GM18907 (cell line): ENCODE results near the gene TENM4.

ENCODE experiments used
- ATAC-seq: cut with Tn5 transposase; IDR thresholded peaks from one replicate; pipeline ENCODE4 v1.9.1; 2021; ENCODE audit warnings: mild to moderate bottlenecking, moderate library complexity; ENCODE audit not compliant: unreplicated experiment

TENM4 gene

DNA sequence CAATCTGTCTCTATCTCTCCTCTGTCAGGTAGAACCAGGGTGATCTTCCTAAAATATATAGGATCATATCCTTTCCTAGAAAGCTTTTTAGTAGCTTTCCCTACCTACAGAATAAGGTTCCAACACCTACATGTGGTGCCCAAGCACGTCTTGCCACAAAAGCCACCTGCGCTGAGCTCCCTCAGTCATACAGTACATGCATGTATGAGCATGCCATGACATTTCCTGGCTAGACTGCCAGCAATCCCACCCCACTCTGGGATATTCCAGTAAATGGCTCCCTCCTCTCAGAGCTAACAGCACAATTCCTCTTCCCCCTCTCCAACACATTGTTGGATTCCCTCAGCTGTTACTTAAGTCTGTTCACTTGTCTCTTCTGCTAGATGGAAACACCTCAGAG lies 398.0 kb downstream of the TENM4 start:
- ATAC-seq, result no peak

GRCh38 chr11:79040348-79040747 lies 400.5 kb downstream of the TENM4 start:
- no peak for ATAC-seq

- no peak for ATAC-seq
Observed at GRCh38 chr11:79039122-79039521, 401.7 kb downstream of the TENM4 start.

DNA sequence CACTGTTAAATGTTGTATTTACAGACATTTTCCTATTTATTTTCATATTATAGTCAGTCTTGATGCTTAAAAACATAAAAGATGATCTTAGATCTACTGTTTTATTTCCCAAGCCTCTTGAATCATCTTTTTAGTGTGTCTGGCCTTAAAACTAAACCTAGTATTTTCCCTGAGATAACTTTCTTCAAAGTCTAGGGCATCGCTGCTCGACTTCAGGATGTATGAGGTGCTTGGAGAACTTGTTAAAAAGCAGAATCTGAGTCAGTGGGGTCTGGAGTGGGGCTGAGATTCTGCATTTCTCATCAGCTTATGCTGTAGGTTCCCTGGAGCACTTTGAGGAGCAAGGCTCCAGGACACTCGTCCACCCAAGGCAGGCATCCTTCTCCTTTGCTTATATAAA lies 404.9 kb downstream of the TENM4 start:
- no peak for ATAC-seq

DNA sequence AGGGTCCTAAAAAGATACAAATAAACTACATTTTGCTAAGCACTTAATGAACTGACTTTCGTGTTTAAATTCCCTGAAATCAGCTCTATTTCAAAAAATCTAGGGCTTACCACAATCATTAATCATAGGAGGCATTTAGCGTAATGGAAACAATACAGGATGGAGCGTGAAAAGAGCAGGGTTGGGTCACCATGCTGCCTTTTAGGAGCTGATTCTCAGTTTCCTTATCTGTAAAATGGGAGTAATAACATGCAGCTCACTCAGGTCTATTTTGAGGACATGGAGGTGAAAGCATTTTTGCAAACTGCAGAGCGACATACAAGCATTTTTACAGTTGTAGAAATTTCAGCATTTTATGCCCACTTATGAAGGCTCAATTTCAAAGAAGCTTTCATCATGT lies 407.0 kb downstream of the TENM4 start:
- ATAC-seq, result no peak

DNA sequence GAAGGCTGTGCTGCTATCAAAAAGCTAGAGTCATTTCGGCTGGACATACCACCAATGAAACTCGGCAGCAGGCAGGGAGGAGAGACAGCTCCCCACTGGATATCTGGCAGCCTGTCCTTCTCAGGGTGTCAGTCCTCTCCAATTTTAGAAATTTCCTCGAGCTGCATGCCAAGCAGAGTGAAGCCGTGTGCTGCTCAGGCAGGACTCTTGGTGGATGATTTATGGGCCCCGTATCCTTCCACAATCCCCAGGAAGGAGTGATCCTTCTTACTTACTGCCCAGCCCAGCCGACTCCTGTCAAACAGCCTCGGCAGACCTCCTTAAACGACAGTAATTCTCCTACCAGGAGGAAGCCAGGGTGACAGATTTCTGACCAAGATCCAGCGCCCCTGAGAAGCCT lies 410.4 kb downstream of the TENM4 start:
- no peak for ATAC-seq

DNA sequence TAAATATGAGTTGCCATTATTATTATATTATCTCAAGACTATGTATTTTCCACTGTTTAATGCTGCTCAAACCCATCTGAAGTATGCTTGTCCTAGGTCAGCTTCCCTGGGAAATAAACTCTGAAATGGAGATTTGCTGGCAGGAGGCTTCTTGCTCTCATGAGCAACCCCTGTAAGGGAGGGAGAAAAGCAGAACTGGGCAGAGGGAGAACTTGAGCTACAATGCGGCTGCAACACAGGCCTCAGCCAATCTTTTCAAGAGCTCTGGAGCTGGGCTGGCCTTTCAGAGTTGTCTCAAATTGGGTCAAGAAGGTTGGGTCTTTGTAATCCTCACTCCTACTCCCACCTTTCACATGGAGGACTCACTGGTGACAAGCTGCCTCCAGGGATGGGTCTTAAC lies 412.6 kb downstream of the TENM4 start:
- ATAC-seq, result no peak

DNA sequence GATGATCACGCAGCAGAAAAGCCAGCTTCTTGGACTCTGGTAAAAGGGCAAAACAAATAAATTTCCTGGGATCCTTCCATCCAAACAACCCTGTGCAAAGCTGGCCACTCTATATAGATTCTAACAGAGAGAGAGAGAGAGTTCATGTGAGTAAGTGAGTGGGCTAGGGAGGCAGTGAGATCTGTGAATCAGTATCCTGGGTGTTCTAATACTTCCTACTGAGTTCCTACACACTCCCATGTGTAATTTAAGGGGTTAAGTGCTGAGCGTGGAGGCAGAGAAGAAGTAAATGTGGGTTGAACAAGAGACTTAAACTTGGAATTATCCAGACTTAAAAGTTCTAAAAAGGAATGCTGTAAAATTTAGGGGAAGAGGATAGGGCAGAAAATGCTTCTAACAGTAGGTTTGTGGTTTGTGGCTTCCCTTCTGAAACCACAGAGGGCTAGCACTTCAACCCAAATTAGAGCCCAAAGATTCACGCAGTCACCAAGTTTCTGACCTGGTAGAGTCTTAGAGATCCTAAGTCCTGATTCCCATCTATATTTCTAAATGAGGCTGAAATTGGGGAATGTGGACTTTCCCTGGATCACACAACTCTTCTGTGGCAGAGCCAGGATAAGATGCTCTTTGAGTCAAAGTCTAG lies 413.9 kb downstream of the TENM4 start:
- peak; percentile 70 for ATAC-seq

DNA sequence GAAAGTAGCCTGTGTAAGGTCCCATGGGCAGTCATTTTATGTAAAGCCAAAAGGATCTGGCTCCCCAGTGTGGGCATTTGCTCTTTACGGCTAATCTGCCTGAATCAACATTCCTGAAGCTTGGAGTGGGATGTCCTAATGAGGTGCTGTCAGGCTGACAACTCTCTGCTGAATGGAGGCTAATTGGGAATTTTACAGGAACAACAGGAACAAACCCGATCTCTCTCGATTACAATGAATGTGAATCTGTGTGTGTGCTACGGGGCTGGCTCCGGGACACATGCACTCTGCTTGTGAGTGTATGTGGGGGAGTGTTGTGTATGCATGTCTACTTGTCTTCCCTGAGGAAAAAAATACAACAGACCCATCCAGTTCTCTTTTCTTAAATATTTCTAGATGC lies 415.2 kb downstream of the TENM4 start:
- ATAC-seq, result no peak

DNA sequence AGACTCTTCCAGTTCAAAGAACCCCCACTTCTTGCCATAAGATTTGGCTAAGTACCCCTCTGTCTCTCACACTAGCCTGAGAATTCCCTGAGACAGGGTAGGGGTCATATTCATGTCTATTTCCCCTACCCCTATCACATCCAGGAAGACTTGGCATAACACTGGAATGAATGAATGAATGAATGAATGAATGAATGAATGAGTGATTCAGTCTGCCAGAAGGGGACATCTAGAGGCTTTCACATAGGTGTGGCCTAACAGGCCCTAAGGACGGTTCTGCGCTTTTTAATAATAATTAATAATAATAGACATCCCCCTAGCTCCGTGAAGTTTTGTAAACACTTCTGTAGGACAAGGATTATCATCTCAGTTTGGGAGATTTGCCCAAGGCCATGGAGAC lies 415.7 kb downstream of the TENM4 start:
- ATAC-seq, result no peak

DNA sequence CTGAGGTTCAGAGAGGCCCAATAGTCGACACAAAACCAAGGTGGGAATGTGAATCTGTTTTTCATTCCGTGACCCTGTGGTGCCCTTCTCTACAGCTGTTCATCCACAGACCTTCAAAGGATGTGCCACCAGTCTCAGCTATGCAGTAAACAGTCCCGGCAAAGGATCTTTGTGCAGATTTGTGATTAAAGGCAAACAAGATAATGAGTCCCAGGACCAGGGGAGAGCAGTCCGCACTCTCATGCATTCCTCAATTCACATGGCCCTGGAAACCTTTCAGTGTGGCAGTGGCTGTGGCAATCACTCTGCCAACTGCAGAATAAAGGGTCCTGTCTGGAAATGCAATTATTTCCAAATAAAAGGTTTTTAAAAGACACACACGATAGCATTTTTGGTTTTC lies 418.6 kb downstream of the TENM4 start:
- ATAC-seq, result no peak

- no peak for ATAC-seq
Observed at GRCh38 chr11:79021601-79022000, 419.2 kb downstream of the TENM4 start.

DNA sequence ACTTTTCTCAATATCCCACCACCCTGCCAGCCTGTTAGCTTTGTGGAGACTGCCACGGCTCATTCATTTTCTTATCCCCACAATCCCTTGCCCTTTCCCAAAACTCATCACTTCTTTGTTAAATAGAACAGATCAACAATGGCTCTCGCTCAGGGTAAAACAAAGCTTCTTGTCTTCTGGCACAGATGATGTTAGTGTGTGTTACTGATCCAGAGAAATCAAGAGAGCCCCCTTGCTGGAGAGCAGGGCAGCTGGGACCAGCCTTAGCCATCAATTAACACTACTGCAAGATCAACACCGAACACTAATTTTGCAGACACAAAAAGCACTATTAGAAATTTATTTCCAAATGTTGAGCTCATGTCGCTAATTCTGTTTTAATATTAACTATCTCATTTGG lies 420.9 kb downstream of the TENM4 start:
- no peak for ATAC-seq

GRCh38 chr11:79019277-79019676 lies 421.6 kb downstream of the TENM4 start:
- ATAC-seq, result no peak

DNA sequence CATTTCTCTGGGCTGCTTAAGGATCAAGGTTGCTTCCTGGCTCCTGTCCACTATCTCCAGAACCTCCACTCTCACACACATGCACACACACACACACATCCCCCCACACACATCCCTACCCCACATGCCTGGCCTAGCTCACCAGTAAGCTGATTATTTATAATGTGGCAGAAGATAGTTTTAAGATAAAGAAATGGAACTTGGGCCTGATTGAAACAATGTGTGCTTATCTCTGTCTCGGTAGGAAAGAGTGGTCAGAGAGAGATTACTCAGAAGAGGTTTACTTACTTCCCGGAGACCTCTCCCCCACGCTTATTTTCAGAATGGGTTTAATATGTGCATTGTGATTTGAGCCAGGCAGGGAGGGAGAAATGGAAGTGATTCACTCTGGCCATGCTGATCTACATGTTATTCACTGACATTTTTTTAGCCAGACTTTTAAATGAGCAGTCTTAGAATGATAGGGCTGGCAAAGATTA lies 422.4 kb downstream of the TENM4 start:
- ATAC-seq, result no peak

- ATAC-seq, result no peak
Observed at GRCh38 chr11:79017811-79018210, 423.0 kb downstream of the TENM4 start.

DNA sequence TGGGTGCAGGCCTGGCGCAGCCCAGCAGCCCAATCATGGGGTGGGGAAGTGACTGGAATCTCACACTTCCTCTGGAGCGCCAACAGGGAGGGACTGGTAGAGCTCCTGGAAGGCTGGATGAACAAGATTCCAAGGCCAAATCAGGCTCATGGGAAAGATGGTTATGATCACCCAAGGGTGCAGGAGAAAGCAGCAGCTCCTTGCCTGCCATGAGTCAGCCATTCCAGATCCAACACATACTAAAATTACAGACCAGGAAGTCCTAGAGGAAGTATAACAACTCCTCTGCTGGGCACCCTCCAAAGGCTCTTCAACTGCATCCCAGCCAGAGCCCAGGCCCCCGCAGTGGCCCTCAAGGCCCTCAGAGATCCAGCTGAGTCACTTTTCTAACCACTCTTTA lies 427.3 kb downstream of the TENM4 start:
- no peak for ATAC-seq

- no peak for ATAC-seq
Observed at GRCh38 chr11:79011357-79011756, 429.5 kb downstream of the TENM4 start.

DNA sequence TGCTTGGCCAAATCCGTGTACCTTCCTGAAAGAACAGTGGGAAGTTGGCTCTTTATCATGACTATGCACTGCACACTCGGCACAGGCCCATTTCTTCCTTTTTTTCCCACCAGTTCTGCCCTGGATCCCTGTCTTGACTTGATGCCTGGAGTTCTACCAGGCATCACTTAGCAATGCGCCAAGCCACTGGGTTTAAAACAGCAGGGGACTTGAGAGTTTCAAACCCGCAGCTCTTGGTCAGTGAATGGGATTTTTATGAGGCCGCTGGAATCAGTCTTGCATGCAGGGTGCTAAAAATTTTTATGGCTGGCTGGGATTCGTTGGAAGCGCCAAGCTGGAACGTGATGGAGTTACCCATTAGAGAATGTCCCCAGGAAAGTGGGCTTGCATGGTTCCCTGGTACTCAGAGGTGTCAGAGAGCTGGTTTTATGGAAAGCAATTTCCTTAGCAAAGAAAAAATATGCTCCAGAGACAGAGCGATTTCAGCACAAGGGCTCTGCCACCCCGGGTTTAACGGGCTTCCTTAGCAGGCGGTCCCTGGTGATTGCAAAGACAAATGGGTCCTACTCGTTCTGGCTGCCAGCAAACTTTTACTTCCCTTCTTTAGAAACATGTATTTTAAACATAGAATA lies 432.9 kb downstream of the TENM4 start:
- no peak for ATAC-seq

GRCh38 chr11:79006854-79007253 lies 434.0 kb downstream of the TENM4 start:
- no peak for ATAC-seq

- ATAC-seq, result no peak
Observed at GRCh38 chr11:78996007-78996406, 444.8 kb downstream of the TENM4 start.

DNA sequence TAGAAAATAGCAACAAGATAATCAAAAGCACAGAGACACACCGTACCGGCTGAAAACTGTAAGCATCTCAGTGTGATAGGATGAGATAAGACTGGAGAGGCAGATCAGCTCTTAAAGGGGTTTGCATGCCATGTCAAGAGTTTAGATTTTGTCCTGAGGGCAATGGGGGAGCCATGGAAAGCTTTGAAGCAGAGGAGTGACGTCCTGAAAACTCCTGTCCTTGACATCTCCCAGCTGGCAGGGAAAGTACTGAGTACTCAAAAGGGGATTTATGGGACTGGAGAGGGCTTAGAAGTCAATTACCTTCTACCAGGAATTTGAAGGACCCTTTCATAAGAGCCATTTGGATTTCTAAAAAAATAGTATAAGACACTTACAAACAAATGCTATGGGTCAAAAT lies 445.7 kb downstream of the TENM4 start:
- ATAC-seq, result no peak
